ENCODE results near the gene KRTAP10-3.

Gene KRTAP10-3, protein sequence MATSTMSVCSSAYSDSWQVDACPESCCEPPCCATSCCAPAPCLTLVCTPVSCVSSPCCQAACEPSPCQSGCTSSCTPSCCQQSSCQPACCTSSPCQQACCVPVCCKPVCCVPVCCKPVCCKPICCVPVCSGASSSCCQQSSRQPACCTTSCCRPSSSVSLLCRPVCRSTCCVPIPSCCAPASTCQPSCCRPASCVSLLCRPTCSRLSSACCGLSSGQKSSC

DNA sequence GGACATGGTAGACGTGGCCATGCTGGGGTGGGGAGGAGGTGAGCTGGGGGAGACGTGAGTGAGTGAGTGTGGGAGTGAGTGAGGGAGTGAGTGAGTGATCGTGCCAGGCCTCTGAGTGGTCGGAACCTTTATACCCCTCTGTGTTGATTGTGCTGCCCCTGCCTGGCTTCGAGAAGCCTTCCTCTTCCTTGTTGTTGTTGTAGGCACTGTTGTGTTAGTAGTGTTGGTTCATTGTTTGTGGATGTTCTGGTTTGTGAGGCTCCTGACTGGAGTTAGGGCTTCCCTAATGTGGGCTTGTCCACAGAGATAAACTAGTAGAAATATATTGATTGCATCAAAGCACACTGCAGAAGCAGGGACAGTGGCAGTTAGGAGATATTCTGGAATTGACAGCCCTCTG, at the start of gene KRTAP10-3:
Gene KRTAP10-3 (minus strand): TSS at position 101 of the 400 bp plus-strand sequence. CDS start 80 bp downstream, at position 21.
- no peak for DNase-seq (ENCODE audit: low read depth)
- TF ChIP-seq, protein P1, sequence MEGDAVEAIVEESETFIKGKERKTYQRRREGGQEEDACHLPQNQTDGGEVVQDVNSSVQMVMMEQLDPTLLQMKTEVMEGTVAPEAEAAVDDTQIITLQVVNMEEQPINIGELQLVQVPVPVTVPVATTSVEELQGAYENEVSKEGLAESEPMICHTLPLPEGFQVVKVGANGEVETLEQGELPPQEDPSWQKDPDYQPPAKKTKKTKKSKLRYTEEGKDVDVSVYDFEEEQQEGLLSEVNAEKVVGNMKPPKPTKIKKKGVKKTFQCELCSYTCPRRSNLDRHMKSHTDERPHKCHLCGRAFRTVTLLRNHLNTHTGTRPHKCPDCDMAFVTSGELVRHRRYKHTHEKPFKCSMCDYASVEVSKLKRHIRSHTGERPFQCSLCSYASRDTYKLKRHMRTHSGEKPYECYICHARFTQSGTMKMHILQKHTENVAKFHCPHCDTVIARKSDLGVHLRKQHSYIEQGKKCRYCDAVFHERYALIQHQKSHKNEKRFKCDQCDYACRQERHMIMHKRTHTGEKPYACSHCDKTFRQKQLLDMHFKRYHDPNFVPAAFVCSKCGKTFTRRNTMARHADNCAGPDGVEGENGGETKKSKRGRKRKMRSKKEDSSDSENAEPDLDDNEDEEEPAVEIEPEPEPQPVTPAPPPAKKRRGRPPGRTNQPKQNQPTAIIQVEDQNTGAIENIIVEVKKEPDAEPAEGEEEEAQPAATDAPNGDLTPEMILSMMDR (IDR thresholded peaks at IDR 0.05; ENCODE audit: low read depth, low read length) = no peak
- no peak within 1 kb of the TSS for H3K4me3 ChIP-seq (ENCODE audit: low read depth, low read length)

DNA sequence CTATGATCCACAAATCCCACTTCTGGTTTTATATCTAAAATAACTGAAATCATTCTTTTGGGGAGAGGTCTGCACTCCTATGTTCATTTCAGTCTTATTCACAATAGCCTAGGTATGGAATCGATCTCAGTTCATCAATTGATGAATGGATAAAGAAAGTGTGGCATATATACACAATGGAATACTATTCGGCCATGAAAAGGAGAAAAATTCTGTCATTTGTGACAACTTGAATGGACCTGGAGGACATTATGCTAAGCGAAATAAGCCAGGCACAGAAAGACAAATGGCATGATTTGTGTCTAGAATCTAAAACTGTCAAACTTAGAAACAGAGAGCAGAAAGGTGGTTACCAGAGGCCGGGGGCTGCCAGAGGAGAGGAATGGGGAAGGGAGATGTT, 47.9 kb upstream of the KRTAP10-3 start:
- no peak overlapping the region for H3K4me3 ChIP-seq (ENCODE audit: low read depth, low read length)
- no peak for DNase-seq (ENCODE audit: low read depth)
- TF ChIP-seq POLR2A (IDR thresholded peaks at IDR 0.05; ENCODE audit: extremely low read depth, insufficient read length) (no peak), MYC (IDR thresholded peaks at IDR 0.05; ENCODE audit: low read depth, low read length) (no peak)
- TF ChIP-seq, protein P2, sequence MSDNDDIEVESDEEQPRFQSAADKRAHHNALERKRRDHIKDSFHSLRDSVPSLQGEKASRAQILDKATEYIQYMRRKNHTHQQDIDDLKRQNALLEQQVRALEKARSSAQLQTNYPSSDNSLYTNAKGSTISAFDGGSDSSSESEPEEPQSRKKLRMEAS (IDR thresholded peaks at IDR 0.05; ENCODE audit: low read depth, low read length) = no peak

DNA sequence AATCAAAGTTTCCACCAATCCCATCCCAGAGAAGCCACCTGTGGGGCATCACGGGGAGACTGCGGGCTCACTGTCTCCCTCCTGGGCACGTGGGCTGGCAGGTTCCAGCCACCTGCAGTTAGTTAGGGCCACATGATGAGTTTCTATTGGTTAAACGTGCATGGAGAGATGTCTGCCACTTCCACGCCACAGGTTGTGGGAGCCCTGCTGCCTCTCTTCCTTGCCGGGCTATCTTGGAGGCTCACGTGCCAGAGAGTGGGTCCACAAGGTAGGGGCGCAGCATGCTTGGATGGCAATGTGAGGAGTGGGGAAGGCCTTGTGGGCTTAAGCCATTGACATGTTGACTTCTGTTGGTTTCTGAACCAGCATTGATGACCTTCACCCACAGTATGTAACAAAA, 45.3 kb upstream of the KRTAP10-3 start:
- H3K4me3 ChIP-seq (ENCODE audit: low read depth, low read length) = no peak overlapping the region
- TF ChIP-seq, protein P2 (IDR thresholded peaks at IDR 0.05; ENCODE audit: low read depth, low read length) = no peak
- TF ChIP-seq, protein P1 (IDR thresholded peaks at IDR 0.05; ENCODE audit: low read depth, low read length) = no peak
- no peak for TF ChIP-seq POLR2A (IDR thresholded peaks at IDR 0.05; ENCODE audit: extremely low read depth, insufficient read length)
- TF ChIP-seq MYC (IDR thresholded peaks at IDR 0.05; ENCODE audit: low read depth, low read length) = no peak
- no peak for DNase-seq (ENCODE audit: low read depth)

DNA sequence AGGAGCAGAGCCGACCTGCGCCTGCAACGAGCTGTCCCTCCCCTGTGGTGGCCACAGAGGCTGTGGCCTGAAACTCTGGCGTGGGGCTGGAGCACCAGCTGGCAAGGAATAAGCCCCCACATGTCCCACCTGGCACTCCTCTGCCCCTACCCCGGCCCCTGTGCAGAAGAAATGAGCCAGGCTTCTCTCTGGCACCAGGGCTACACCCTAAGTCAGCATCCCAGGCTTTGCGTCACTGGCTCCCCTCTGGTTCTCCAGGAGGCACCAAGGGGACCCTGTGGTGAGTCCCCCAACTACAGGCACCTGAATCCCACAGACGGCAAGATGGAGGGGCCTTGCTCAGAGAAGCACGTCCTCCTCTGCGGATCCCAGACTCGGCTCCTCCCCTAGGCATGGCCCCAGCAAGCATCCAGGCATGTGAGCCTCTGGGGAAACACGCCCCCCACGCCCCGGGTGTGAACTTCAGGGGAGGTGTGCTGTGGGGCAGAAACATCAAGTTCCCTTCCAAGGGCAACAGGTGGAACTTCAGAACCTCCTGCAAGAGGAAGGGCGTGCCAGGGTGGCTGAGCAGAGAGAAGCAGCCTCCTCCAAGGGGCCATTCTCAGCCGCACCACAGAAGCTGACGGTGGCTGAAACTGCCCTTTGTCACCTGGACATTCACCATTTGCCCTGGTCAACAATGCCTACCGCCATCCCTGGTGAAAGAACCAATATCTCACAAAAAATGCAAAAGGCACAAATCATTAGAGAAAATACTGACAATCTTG, 44.7 kb upstream of the KRTAP10-3 start:
- no peak for DNase-seq (ENCODE audit: low read depth)
- TF ChIP-seq, protein P2 (IDR thresholded peaks at IDR 0.05; ENCODE audit: low read depth, low read length) = no peak
- TF ChIP-seq POLR2A (IDR thresholded peaks at IDR 0.05; ENCODE audit: extremely low read depth, insufficient read length) (no peak), MYC (IDR thresholded peaks at IDR 0.05; ENCODE audit: low read depth, low read length) (no peak)
- TF ChIP-seq, protein P1 (IDR thresholded peaks at IDR 0.05; ENCODE audit: low read depth, low read length) = no peak

DNA sequence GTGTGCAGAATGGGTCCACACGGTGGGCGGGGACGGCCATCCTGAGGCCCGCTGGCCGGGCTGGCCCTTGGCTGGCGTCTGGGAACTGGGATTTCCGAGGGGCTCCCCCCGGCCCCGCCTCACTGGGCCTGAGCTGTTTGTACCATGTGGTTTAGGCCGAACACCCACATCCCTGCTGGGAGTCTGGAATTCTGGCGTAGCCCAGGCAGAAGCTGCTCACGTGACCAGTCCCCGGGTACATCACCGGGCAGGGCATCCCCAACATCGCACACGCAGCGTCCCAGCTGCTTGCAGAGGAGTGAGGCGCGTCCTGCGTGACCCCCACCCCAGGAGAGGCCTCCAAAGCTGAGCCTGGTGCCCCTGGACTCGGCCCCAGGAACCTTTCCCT, 43.9 kb upstream of the KRTAP10-3 start:
- H3K4me3 ChIP-seq (ENCODE audit: low read depth, low read length) = no peak overlapping the region
- no peak for DNase-seq (ENCODE audit: low read depth)
- TF ChIP-seq, protein P2 (IDR thresholded peaks at IDR 0.05; ENCODE audit: low read depth, low read length) = no peak
- no peak for TF ChIP-seq MYC (IDR thresholded peaks at IDR 0.05; ENCODE audit: low read depth, low read length)
- TF ChIP-seq POLR2A (IDR thresholded peaks at IDR 0.05; ENCODE audit: extremely low read depth, insufficient read length) = no peak
- TF ChIP-seq, protein P1 (IDR thresholded peaks at IDR 0.05; ENCODE audit: low read depth, low read length) = no peak

More for the DNA sequence above, 44.7 kb upstream of the KRTAP10-3 start:
- H3K4me3 ChIP-seq (ENCODE audit: low read depth, low read length) = no peak overlapping the region

Measured in NB4 (cell line).